HG03457 (cell line): ENCODE data around the gene SLC39A9.
"Not testable (repeated sequence)": the region's sequence is repeated elsewhere in the genome, so short reads cannot be mapped to it uniquely, and the experiment has no call there.

Experiments used
- ATAC-seq: cut with Tn5 transposase; IDR thresholded peaks from one replicate; pipeline ENCODE4 v1.9.1; 2021; ENCODE audit warnings: moderate number of reproducible peaks; ENCODE audit not compliant: unreplicated experiment

SLC39A9 gene

GRCh38 chr14:69497866-69498265 is 99.4 kb downstream of the SLC39A9 start:
- ATAC-seq = not testable (repeated sequence)

GRCh38 chr14:69498286-69498685 is 99.8 kb downstream of the SLC39A9 start:
- not testable (repeated sequence) for ATAC-seq

GRCh38 chr14:69499436-69499835 is 100.9 kb downstream of the SLC39A9 start:
- no peak for ATAC-seq

GRCh38 chr14:69500096-69500495 is 101.6 kb downstream of the SLC39A9 start:
- ATAC-seq = no peak

- no peak for ATAC-seq
These were observed 102.2 kb downstream of the SLC39A9 start for GRCh38 chr14:69500736-69501135.

- no peak for ATAC-seq
These were observed 102.9 kb downstream of the SLC39A9 start for GRCh38 chr14:69501423-69501838.

GRCh38 chr14:69504775-69505174 is 106.3 kb downstream of the SLC39A9 start:
- no peak for ATAC-seq

- no peak for ATAC-seq
These were observed 107.1 kb downstream of the SLC39A9 start for GRCh38 chr14:69505338-69506240.

GRCh38 chr14:69506241-69506595 is 107.7 kb downstream of the SLC39A9 start:
- ATAC-seq = no peak
